Spinal cord (tissue), 10 donors: ENCODE measurements around the gene VGLL4. TPM values are rescaled to one million over a fixed set of nuclear protein-coding genes. Genes with fewer than 3 reads are reported as not detected.
"Not testable (repeated sequence)": the region's sequence is repeated elsewhere in the genome, so short reads cannot be mapped to it uniquely, and the experiment has no call there.

Source experiments
- DNase-seq, 6 donors: peaks; one replicate each; pipeline versions ENCODE4 v3.0.0 to v3.0.0-alpha.2; 2013 to 2015; ENCODE audit warnings: low spot score in 6 of 6, low read depth in 4 of 6
- H3K27ac ChIP-seq: one replicate; pipeline ENCODE4 v1.5.1; 2013; ENCODE audit warnings: low read depth, low read length, control low read depth
- H3K27me3 ChIP-seq: one replicate; pipeline ENCODE4 v1.6.1; 2013; ENCODE audit warnings: low read length; ENCODE audit not compliant: control insufficient read depth, insufficient read depth
- H3K36me3 ChIP-seq: one replicate; pipeline ENCODE4 v1.6.1; 2013; ENCODE audit warnings: low read length; ENCODE audit not compliant: control insufficient read depth, insufficient read depth
- H3K4me1 ChIP-seq: one replicate; pipeline ENCODE4 v1.6.1; 2013; ENCODE audit warnings: low read length; ENCODE audit not compliant: control insufficient read depth, insufficient read depth
- H3K4me3 ChIP-seq: one replicate; pipeline ENCODE4 v1.5.1; 2013; ENCODE audit warnings: low read depth, low read length, control low read depth
- H3K9me3 ChIP-seq: one replicate; pipeline ENCODE4 v1.6.1; 2013; ENCODE audit warnings: low read length; ENCODE audit not compliant: control insufficient read depth, insufficient read depth
- WGBS: methylation state at CpG from one replicate; pipeline ENCODE4 v1.1.5; 2013; ENCODE audit warnings: missing lambda C conversion rate; ENCODE audit not compliant: insufficient coverage; 5-methylcytosine and 5-hydroxymethylcytosine counted together
- long read RNA-seq, 4 donors: transcript quantifications; one replicate each; lab custom pipeline, GENCODE V29; 2026
- polyA plus RNA-seq, 2 donors: library from polyadenylated mRNA; unstranded; fragments of 120-200 nt; gene quantifications; one replicate each; pipeline ENCODE4 v1.2.1, GENCODE V29; 2013; ENCODE audit not compliant: insufficient read length in 2 of 2
- total RNA-seq, 2 donors: library from RNA; depleted of rRNA in 1 of 2; stranded (reverse); fragments of 120-200 nt in 1 of 2; fragments of >200 nt in 1 of 2; gene quantifications; one replicate each; pipeline versions ENCODE4 v1.2.3 to v1.2.4, GENCODE V29; 2013 to 2014
- donor health status: healthy.

The VGLL4 gene
- total RNA-seq: 100 to 1,000 TPM in 1 of 2 donors, 10 to 100 TPM in 1; 91.0 to 174 TPM
- polyA plus RNA-seq: 10 to 100 TPM; 87.8 to 98.6 TPM
- long read RNA-seq, donor 1, transcript VGLL4-211 (5 exons, 1,377 nt): major isoform, 32 of 66 reads
- long read RNA-seq, donor 1, partial matches to known transcripts: 28 of 66 reads
- long read RNA-seq, donor 1, other reads (novel, unspliced or antisense): 5 of 66 reads
- long read RNA-seq, donor 2, transcript VGLL4-211 (5 exons, 1,377 nt): major isoform, 6 of 49 reads
- long read RNA-seq, donor 2, partial matches to known transcripts: 41 of 49 reads
- long read RNA-seq, donor 2, other reads (novel, unspliced or antisense): 0 of 49 reads
- long read RNA-seq, donor 3, transcript VGLL4-211 (5 exons, 1,377 nt): major isoform, 9 of 52 reads
- long read RNA-seq, donor 3, partial matches to known transcripts: 42 of 52 reads
- long read RNA-seq, donor 3, other reads (novel, unspliced or antisense): 0 of 52 reads
- long read RNA-seq, donor 4, transcript VGLL4-211 (5 exons, 1,377 nt): major isoform, 23 of 154 reads
- long read RNA-seq, donor 4, partial matches to known transcripts: 123 of 154 reads
- long read RNA-seq, donor 4, other reads (novel, unspliced or antisense): 6 of 154 reads

- H3K4me3 ChIP-seq: peak within 1 kb of the TSS; percentile 85
- WGBS: 0% methylated on average over 23 of the region's 24 CpGs
These were observed at the start of gene VGLL4 for GRCh38 chr3:11643605-11644087. Gene VGLL4, minus strand, starts transcription at chr3:11643915. Its CDS starts 397 bp downstream, at chr3:11643518.

DNA sequence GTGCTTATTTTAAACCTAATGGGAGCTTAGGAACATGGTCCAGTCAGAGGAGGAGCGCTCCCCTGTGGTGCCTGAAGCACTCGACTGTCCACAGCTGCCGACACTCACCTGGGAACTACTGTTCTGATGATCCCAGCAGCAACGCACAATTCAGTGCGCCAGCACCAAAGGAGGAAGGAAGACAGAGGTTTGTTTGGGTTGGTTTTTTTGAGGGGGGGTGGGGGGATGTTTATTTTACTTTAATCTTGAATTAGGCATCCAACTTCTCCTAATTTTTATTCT lies 48.8 kb upstream of the VGLL4 start:
- Histone ChIP-seq H3K4me3 (no peak overlapping the region), H3K9me3 (no peaks in the 10 kb centered on the region), H3K27me3 (no peaks in the 10 kb centered on the region), H3K36me3 (no peaks in the 10 kb centered on the region), H3K4me1 (no peaks in the 10 kb centered on the region), H3K27ac (no peak overlapping the region)
- no peak for DNase-seq
- whole genome bisulfite sequencing: 72% methylated on average over 3 of the region's 5 CpGs

More at GRCh38 chr3:11643605-11644087, at the start of gene VGLL4:
- H3K9me3 ChIP-seq: no peaks in the 10 kb centered on the region
- peak within 1 kb of the TSS; percentile 98 for H3K27ac ChIP-seq
- H3K4me1 ChIP-seq: peaks cover 30% of the 10 kb centered on the region
- DNase-seq: peak in 5 of 6 donors; percentile 82 to 98 (median 87)
- H3K27me3 ChIP-seq: no peaks in the 10 kb centered on the region
- H3K36me3 ChIP-seq: no peaks in the 10 kb centered on the region

DNA sequence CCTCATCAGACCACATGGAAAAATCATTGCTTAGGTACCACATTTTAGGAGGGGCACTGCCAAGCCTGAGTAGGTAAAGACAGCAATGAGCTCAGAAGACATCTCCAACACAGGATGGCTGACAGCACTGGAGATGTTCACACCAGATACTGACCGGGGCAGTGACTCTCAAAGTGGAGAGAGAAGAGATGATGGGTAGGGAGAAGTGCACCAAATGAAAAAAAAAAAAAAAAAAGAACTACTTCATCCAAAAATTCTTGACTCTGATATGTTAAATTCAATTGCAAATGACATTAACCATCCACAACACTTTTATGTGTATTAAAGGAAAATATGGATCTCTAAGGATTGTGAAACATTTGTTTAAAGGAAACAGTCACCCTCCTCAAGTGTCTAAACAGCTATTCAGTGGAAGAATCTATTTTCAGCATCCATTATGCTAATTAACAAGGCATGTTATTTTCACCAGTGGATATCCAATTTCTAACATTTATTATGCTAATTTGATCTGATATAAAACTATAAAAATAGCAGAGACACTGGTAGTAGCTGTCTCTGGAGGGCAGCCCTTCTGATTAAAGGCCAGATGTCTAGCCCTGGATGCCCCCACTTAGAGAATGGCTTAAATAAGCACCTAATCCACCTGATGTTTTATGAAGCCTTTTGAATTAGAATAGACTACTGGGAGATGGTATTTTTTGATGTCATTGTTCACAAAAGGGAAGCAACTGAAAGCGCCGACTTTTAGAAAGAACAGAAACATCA lies 48.2 kb upstream of the VGLL4 start:
- H3K27me3 ChIP-seq: no peaks in the 10 kb centered on the region
- H3K9me3 ChIP-seq: no peaks in the 10 kb centered on the region
- no peaks in the 10 kb centered on the region for H3K36me3 ChIP-seq
- no peak overlapping the region for H3K4me3 ChIP-seq
- WGBS: 69% methylated on average over 2 of the region's 3 CpGs
- H3K27ac ChIP-seq: no peak overlapping the region
- no peaks in the 10 kb centered on the region for H3K4me1 ChIP-seq
- DNase-seq: peak in 1 of 6 donors; percentile 17

DNA sequence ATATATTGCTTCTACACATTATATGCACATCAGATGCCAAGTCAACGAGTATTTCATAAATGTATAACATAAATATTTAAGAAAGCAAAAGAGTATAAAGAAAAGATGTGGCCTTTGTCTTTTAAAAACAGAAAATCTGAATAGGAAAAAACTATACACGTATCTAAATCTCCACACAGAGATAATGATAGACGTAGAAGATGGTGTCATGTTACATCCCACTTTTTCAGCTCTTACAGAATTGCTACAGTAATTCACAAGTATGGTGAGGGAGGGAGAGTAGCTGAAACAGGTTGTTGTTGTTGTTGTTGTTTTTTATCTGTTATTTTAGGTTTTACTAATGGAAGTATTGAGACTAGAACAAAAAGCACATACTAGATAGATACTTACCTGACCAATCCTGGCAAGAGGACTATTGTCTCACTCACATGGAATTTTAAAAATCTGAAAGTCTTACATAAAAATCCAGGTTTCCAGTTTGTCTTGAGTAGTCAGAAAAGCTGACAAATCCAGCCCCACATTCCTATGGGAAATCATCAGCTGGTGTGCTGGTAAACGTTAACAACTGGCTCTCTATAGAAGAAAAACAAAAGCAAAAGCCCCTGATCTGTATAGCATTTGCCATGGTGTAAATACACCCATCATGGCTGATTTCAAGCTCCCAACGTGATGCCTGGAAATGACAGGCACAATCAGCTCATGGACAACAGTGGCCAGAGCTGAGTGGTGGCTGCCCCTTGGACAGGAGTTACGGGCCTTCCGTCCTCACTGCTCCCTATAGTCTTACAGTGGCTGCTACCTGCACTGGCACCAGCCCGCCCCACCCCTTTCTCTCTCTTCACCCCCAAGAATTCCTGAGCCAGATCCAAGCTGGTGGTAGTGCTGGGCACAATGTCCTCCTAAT lies 47.4 kb upstream of the VGLL4 start:
- DNase-seq: no peak
- H3K9me3 ChIP-seq: no peaks in the 10 kb centered on the region
- H3K27ac ChIP-seq: no peak overlapping the region
- no peaks in the 10 kb centered on the region for H3K36me3 ChIP-seq
- 84% methylated on average over 4 of the region's 8 CpGs for WGBS
- H3K4me3 ChIP-seq: no peak overlapping the region
- H3K27me3 ChIP-seq: no peaks in the 10 kb centered on the region
- no peaks in the 10 kb centered on the region for H3K4me1 ChIP-seq

- no peaks in the 10 kb centered on the region for H3K36me3 ChIP-seq
- WGBS: 64% methylated on average over 7 of the region's 8 CpGs
- no peak overlapping the region for H3K4me3 ChIP-seq
- no peak overlapping the region for H3K27ac ChIP-seq
- no peak for DNase-seq
- no peaks in the 10 kb centered on the region for H3K4me1 ChIP-seq
- no peaks in the 10 kb centered on the region for H3K27me3 ChIP-seq
- H3K9me3 ChIP-seq: no peaks in the 10 kb centered on the region
These were observed 46.0 kb upstream of the VGLL4 start for GRCh38 chr3:11689749-11690148.

DNA sequence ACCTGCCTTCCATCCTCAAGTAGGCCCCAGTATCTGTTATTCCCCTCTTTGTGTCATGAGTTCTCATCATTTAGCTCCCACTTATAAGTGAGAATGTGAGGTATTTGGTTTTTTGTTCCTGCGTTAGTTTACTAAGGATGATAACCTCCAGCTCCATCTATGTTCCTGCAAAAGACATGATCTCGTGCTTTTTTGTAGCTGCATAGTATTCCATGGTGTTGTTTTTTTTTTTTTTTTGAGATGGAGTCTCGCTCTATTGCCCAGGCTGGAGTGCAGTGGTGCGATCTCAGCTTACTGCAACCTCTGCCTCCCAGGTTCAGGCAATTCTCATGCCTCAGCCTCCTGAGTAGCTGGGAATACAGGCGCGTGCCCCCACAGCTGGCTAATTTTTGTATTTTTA lies 41.3 kb upstream of the VGLL4 start:
- H3K36me3 ChIP-seq, H3K27ac ChIP-seq, DNase-seq, H3K27me3 ChIP-seq, H3K4me3 ChIP-seq, H3K4me1 ChIP-seq, H3K9me3 ChIP-seq: not testable (repeated sequence)
- WGBS: no CpG with 5 or more reads among the region's 6 CpGs

DNA sequence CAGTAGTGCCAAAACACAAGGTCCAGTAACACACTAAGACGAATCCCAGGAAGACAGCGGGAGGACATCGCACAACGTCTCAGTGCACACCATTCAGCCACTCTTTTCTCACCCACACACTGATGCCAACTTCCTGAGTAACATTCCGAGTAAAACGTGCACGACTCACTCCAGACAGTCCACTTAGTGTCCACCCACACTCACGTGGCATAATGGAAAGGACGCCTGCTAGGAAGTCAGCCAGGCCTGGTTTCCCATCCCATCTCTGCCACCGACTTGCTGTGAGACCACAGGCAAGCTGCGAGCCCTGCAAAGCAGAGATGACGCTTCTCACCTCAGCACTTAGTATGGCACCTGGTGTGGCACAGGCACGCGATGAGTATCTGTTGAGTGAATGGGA lies 36.8 kb upstream of the VGLL4 start:
- Histone ChIP-seq H3K4me3 (no peak overlapping the region), H3K27ac (no peak overlapping the region), H3K27me3 (no peaks in the 10 kb centered on the region), H3K36me3 (no peaks in the 10 kb centered on the region), H3K4me1 (no peaks in the 10 kb centered on the region), H3K9me3 (no peaks in the 10 kb centered on the region)
- WGBS: 89% methylated on average over 10 of the region's 14 CpGs
- DNase-seq: no peak

- Histone ChIP-seq H3K4me3 (no peak overlapping the region), H3K9me3 (no peaks in the 10 kb centered on the region), H3K36me3 (no peaks in the 10 kb centered on the region), H3K27ac (no peak overlapping the region), H3K4me1 (no peaks in the 10 kb centered on the region), H3K27me3 (no peaks in the 10 kb centered on the region)
- DNase-seq: no peak
- 98% methylated on average over 4 of the region's 5 CpGs for WGBS
These were observed 36.2 kb upstream of the VGLL4 start for GRCh38 chr3:11679964-11680363.

GRCh38 chr3:11672363-11672762 lies 28.6 kb upstream of the VGLL4 start:
- no peaks in the 10 kb centered on the region for H3K9me3 ChIP-seq
- H3K36me3 ChIP-seq: no peaks in the 10 kb centered on the region
- H3K4me3 ChIP-seq: no peak overlapping the region
- no peaks in the 10 kb centered on the region for H3K4me1 ChIP-seq
- DNase-seq: no peak
- H3K27ac ChIP-seq: no peak overlapping the region
- no CpG with 5 or more reads among the region's 3 CpGs for WGBS
- no peaks in the 10 kb centered on the region for H3K27me3 ChIP-seq
